Dermis microvascular lymphatic vessel endothelial cell (primary cell): ENCODE results near the gene KLHL24. TPM values are rescaled to one million over a fixed set of nuclear protein-coding genes. Genes with fewer than 3 reads are reported as not detected.
"Not testable (repeated sequence)": the region's sequence is repeated elsewhere in the genome, so short reads cannot be mapped to it uniquely, and the experiment has no call there.

ENCODE experiments used
- DNase-seq, 2 donors: peaks; one replicate each; pipeline versions ENCODE4 v3.0.0 to v3.0.0-alpha.2; 2010; ENCODE audit warnings: low read depth in 2 of 2
- total RNA-seq: library from RNA; depleted of rRNA; stranded (reverse); fragments of >200 nt; gene quantifications from 2 replicates; pipeline ENCODE4 v1.2.1, GENCODE V29; 2014

Gene KLHL24
- total RNA-seq, 1 donor from 2014 or later, result 61.1 TPM

DNA sequence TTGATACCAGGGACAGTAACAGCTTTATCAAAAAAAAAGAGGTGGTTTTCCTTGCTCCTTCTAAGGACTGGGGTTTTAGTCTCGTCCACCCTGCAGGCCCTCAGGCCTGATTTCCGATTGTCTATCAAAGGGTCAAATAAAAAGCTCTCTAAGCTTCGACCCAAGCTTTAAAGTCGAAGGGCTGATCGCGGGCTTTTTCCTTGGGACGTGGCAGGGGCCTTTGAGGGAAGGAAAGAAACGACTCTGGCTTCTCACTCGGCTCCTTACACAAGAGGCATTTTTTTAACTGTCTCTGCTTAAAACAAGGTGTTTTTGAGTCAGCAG lies 354 bp upstream of the KLHL24 start:
- DNase-seq, result no peak

DNA sequence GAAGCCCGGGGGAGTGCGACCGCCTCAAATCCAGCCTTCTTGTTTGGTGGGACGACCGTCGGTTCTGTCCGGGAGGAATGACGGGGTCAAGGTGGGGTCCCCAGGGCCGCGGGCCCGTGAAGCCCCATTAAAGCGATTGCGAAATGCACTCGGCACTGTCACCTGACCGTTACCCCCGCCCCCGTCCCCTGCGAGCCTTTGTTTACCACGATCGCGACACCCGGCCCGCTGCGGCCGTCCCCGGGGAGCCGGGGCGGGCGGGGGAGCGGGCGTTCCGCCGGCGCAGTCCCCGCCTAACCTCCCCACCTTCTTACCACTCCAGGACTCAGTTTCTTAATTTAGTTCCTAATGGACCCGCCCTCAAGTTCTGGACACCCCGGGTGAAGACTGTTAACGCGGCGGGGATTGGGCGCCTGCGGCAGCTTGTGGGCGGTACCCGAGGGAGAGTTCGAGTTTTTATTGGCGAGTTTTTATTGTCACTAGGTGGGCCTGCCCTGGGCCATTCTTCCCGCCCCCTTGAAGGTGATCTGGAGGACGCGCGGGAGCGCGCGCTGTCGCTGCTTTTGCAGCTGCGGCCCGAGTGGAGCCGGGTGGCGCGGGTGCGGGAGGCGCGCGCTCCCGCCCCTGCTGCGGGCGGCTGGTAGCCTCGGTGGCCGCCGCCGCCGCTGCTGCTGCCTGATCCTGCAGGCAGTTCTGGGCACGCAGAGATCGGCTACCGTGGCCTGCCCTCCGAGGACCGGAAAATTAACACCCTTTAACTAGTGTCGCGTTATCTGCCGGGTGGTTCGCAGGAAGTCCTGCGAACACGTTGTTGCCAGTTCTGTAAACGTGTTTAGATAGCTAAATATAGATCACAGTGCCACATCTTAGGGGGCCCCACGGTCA lies 1.0 kb downstream of the KLHL24 start:
- peak; percentile 92 to 97 for DNase-seq

DNA sequence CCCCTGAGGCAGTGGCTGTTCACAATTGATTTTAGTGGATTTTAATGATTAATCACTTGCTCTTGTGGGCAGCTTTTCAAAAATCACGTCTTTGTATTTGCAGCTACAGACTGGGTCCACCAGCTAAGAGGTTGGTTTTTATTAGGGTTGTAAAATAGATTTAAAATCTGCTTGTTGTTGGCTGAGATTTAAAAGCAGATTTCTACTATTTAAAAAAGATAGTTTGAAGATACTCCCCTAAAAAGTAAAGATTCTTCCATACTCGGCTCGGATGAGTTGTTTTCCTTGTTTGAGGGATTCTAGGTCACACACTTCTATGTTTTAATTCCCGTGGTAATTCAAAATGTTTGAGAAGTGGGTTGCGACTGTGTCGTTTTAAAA lies 1.7 kb downstream of the KLHL24 start:
- DNase-seq, result no peak

DNA sequence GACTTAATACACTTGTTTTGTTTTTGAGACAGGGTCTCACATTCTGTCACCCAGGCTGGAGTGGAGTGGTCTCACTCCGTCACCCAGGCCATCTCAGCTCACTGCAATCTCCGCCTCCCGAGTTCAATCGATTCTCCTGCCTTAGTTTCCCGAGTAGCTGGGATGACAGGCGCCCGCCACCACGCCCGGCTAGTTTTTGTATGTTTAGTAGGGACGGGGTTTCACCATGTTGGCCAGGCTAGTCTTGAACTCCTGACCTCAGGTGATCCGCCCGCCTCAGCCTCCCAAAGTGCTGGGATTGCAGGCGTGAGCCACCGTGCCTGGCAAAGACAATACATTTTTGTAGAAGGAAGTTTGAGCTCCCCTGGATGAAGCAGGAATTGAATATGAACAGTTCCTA lies 2.2 kb downstream of the KLHL24 start:
- DNase-seq, result not testable (repeated sequence)

DNA sequence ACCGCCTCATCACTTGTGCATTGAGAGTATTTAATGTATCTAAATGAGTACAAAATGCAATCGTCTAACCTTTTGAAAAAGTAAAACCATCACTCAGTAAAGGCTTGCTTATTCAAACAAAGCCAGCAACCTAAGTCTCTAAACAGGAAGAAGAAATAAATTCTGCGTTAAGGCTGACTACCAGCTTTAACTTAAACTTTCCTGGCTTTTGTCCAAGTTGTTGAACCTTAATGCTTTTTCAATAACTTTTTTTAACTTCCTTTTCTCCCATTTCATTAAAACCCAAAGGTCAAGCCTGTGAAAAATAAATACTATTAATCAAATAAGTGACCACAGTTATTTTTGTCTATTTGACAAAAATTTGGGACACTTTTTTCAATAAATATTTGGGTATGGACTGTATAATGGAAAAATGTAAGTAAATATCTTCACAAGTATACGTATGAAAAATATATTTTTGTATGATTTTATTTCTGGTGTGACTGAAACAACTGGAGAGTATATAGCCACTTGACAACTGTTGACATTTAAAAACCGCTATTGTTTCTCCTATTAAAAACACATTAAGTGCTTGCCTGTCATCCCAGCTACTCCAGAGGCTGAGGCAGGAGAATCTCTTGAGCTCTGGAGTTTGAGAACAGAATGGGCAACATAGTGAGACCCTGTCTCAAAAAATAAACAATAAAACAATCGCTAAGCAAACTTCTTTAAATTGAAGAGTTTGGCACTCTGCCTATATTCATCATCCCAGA lies 2.9 kb downstream of the KLHL24 start:
- peak in 1 of 2 donors; percentile 59 for DNase-seq

DNA sequence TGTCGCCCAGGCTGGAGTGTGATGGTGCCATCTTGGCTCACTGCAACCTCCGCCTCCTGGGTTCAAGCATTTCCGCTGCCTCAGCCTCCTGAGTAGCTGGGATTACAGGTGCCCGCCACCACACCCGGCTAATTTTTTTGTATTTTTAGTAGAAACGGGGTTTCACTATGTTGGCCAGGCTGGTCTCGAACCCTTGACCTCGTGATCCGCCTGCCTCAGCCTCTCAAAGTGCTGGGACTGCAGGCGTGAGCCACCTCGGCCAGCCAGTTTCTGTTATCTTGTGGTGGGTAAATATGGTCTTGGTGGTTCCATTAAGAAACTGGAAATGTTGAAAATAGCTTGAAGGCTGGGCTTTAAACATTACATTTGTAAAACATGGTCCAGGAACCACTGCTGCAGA lies 5.2 kb downstream of the KLHL24 start:
- DNase-seq, result not testable (repeated sequence)

DNA sequence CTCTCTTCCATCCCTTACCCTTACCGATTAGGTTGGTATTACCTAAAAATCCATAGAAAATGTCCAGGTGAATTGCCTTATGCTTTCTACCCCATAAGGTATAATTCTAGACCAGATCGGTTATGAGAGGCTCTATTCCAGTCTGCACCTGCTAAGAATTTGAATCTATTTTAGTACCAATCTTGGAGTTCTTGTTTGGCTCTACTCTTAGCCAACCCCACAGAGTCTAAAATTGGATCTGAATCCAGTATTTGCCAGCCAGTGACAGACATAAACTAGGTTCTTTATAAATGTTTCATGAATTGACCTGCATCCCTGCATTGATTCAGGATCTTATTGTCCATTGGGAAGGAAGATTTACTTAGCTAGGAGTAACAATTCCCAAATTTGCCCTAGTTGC lies 6.5 kb downstream of the KLHL24 start:
- no peak for DNase-seq

DNA sequence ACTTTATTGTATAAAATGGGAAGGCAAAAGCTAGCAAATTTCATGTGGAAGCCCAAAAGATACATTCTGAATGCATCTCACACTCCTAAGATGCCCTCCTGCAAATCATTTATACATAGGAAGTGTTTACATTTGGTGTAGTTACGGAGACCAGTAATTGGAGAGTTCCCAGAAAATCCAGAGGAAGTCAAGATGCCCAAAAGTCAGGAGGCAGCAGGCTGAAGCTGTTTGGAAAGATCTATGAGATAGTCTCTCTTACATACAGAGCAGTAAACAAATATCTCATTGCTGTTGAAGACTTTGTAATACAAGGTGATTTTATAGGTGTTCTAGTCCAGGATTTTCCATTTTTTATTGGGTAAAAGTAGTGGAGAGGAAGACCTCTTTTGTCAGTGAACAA lies 8.8 kb downstream of the KLHL24 start:
- DNase-seq, result no peak

DNA sequence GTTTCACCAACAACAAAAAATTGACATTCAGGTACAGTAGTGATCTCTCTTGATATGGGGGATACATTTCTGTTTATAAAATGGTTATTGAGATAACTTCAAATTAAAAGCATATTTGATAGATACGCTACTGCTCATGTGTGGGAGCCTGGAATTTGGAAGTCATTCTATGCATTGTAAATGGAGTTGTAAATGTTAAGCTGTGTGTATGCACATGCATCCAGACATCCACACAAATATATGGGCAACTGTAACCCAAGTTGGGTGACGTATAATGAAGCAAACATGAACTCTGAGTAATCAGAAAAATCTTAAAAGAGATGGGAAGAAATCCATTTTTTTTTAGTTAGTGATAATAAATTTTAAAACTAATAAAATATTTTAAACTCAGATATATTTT lies 9.8 kb downstream of the KLHL24 start:
- no peak for DNase-seq

DNA sequence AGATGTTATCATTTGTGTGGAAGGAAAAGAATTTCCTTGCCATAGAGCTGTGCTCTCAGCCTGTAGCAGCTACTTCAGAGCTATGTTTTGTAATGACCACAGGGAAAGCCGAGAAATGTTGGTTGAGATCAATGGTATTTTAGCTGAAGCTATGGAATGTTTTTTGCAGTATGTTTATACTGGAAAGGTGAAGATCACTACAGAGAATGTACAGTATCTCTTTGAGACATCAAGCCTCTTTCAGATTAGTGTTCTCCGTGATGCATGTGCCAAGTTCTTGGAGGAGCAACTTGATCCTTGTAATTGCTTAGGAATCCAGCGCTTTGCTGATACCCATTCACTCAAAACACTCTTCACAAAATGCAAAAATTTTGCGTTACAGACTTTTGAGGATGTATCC lies 15.1 kb downstream of the KLHL24 start:
- no peak for DNase-seq

DNA sequence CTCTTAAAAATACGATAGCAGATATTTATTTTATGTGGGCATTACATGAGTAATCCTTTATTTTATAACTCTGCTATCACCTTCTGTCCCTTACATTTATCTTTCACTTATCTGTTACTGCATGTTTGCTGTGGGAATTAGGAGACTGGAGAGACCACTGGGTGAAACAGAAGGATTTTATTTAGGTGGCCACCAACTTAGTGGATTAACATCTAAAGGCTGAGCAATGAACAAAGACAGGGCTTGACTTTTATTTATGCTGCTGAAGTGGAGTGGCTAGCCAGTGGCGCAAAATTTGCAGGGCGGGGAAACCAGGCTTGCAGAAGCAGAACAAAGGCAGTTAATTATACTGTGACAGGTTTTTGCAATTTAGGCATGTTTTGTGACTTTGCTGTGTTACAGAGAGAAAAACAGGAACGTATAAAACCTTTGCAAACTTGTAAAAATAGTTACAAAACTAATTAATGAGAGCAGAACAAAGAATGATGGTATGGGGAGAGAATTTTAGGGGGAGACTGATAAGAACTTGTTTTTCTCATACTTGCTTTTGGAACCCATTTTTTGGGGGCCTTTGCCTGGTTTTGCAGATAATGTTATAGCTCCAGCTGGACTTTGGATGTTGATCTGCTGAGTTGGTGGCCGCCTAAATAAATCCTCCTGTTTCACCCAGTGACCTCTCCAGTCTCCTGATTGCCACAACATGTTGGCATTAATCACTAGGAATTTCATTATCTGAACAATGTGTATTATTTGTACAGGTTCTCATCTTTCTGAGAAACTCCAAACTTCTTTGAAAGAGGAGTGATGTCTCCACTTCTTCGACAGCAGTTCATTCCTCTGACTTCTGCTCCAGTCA lies 18.0 kb downstream of the KLHL24 start:
- peak in 1 of 2 donors; percentile 19 for DNase-seq

DNA sequence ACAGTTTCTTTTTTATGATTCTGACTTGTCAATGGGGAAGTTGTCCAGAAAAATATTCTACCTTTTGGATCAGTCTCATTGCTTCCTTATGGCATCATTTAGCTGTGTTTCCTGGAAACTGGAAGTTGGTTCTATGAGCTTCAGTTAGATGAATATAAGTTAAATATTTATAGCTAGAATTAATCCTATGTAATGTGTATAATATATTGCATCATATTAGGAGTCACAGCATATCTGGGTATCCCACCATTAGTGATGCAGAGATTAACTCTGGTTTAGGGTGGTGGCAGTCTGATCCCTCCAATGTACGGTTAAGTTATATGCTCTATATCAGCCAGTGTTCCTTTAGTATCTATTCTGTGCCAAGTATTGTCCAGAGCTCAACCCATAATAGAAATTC lies 19.3 kb downstream of the KLHL24 start:
- no peak for DNase-seq

DNA sequence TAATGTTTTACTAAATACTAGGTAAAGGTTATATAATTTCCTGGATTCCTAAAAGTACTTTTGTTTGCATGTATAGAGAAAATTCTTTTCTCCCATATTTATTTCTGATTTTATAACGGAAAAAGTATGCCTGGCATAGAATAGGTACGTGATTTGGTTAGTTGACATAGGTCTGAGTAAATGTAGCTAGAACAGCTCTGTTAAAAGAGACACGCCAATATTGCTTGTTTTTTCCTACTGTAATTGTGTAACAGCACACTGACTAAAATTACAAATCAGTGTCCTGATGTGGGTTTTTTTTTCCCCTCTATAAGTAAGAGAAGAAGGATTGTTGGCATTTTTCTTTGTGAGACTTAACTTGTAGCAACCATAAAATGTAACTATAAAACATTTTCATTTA lies 26.7 kb downstream of the KLHL24 start:
- no peak for DNase-seq

DNA sequence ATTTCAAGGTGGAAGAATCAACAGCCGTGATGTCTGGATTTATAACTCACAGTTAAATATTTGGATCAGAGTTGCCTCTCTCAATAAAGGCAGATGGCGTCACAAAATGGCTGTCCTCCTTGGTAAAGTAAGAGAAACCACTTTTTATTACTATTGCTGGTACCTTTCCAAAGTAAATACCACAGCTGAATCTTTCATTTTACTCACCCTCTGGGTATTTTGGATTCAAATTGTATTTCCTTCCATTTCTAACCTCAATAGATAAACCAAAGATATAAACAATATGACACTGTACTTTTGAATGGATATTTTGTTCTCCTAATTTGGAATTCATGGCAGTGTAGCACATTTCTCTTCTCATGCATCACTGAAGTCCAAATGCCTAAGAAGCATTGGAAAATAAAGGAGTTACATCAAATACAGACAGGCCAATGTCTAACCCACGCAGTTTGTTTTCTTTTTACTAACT lies 29.5 kb downstream of the KLHL24 start:
- DNase-seq, result peak in 1 of 2 donors; percentile 58

DNA sequence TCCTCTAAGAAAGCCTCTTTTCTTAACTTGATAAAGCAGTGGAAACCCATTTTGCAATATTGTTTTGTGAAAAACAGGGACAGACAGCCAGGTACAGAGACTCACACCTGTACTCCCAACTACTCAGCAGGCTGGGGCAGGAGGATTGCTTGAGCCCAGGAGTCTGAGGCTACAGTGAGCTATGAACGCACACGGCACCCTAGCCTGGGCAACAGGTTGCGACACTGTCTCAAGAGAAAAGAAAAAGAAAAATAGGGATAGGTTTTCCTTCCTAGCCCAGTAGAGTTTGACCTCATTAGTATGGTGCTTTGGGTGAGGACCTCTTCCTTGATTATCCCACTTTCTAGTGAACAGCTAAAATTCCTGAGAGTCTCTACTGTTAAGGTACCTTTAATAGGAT lies 44.6 kb downstream of the KLHL24 start:
- no peak for DNase-seq

DNA sequence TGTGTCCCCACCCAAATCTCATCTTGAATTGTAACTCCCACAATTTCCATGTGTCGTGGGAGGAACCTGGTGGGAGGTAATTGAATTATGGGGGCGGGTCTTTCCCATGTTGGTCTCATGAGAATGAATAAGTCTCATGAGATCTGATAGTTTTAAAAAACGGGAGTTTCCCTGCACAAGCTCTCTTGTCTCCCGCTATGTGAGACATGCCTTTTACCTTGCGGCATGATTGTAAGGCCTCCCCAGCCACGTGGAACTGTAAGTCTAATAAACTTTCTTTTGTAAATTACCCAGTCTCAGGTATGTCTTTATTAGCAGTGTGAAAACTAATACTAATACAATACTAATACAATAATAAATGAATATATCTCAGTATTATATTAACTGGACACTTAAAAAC lies 52.3 kb downstream of the KLHL24 start:
- no peak for DNase-seq

DNA sequence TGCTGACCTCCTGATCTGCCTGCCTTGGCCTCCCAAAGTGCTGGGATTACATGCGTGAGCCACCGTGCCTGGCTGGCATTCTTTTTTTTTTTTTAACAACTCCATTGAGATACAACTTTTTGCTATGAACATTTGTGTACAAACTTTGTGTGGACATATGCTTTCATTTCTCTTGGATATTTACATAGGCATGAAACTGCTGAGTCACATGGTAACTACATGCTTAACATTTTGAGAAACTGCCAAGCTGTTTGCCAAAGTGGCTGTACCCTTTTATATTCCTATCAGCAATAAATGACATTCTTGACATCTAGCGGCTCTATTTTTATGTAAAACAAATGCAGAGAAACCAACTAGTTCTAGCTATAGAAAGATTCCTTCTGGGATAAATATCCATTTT lies 53.5 kb downstream of the KLHL24 start:
- DNase-seq, result no peak

DNA sequence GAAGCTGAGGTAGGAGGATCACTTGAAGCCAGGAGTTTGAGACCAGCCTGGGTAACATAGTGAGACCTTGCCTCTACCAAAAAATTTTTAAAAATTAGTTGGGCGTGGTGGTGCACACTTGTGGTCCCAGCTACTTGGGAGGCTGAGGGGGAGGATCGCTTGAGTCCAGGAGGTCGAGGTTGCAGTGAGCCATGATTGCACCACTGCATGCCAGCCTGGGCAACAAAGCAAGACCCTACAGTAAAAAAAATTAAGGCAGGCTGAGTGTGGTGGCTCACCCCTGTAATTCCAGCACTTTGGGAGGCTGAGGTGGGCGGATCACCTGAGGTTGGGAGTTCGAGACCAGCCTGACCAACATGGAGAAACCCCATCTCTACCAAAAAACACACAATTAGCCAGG lies 54.2 kb downstream of the KLHL24 start:
- DNase-seq, result not testable (repeated sequence)

DNA sequence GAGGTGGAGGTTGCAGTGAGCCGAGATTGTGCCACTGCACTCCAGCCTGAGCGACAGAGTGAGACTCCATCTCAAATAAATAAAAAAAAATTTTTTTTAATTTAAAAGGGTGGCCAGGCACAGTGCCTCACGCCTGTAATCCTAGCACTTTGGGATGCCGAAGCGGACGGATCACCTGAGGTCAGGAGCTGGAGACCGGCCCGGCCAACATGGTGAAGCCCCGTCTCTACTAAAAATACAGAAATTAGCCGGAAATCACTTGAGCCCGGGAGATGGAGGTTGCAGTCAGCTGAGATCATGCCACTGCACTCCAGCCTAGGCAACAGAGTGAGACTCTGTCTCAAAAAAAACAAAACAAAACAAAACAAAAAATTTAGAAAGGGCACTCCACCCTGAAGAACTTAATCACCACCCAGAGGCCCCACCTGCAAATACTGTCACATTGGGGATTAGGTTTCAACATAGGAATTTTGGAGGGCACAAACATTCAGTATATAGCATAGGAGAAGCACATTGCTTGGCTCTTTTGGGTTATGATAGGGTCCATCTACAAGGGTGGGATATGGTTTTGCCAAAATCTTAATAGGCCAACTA lies 55.1 kb downstream of the KLHL24 start:
- DNase-seq, result no peak

DNA sequence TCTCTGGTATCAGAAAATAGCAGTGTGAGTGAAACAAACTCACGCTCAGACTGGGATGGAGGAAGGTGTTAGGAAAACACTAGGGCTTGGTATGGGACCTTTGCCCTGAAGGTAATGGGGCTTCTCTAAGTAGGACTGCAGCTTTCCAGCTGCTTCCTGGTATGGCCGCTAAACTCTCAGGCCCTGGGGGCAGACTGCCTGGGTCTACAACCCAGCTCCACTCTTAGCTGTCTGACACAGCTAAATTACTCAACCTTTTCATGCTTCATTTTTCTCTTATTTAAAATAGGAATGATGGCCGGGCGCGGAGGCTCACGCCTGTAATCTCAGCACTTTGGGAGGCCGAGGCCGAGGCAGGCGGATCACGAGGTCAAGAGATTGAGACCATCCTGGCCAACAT lies 57.0 kb downstream of the KLHL24 start:
- DNase-seq, result peak in 1 of 2 donors; percentile 14

DNA sequence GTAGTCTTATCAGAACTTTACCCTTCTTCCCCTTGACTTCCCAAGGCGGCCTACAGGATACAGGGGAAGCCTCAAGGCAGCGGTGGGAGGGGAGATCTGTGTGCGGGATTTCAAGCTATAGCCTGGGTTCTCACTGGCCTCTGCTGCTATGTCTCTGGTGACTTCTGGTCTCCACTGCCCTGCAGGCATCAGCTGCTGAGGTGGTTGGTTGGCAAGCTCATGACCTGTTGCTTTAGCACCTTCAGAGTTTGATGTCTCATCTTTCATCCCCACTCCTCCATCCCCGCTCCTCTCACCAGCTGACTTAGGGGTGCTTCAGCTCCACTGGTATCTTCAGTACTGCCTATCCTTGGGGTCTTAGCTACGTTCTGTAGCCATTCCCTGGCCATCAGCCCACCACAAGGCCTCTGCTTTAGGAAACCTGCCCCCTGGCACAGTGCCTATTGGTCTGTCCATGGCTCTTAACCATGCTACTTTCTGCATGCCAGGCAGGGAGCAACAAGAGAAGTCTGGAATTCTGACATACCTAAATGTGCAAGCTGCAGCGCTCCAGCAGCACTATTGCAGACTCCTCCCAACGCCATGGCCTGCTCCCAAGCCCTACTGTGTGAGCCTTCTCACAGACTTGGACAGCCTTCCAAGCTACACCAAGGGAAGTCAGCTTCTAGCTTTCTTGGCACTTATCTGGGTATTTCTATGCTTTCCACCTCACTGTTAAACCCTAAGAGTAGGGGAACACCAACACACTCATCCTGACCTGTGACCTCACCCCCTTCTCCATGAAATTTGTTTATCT lies 60.3 kb downstream of the KLHL24 start:
- DNase-seq, result no peak
